A673 (cell line): ENCODE results near the gene TNFAIP8. TPM values are rescaled to one million over a fixed set of nuclear protein-coding genes. Genes with fewer than 3 reads are reported as not detected.

Source experiments
- BruUV-seq: library from RNA; stranded (reverse); fragments of 400-500 nt; replicated peaks from 2 replicates; lab custom pipeline; 2021; lab: Mats Ljungman, UMichigan
- CTCF ChIA-PET: fragments of 300-600 bp; sonication (Branson Sonifier 250); formaldehyde crosslinking; loops from one replicate; lab custom pipeline; 2022; ENCODE audit warnings: antibody characterized with exemption; lab: Charles Lee
- POLR2A ChIA-PET: fragments of 300-600 bp; sonication (Branson Sonifier 250); formaldehyde crosslinking; loops from one replicate; lab custom pipeline; 2022; ENCODE audit warnings: antibody characterized with exemption; ENCODE audit not compliant: low non-redundant PET; lab: Charles Lee
- DNase-seq: peaks from one replicate; pipeline ENCODE4 v3.0.0-alpha.2; 2015; ENCODE audit warnings: low spot score
- H3K27ac ChIP-seq: fragments of 200-600 bp; sonication (generic); 2 replicates; pipeline ENCODE4 v1.5.1; 2016; ENCODE audit warnings: mixed run types, low read depth, mild to moderate bottlenecking, mixed read lengths, antibody characterized with exemption, low read length; ENCODE audit not compliant: poor library complexity, severe bottlenecking
- H3K27me3 ChIP-seq: fragments of 200-600 bp; sonication (generic); replicated peaks from 2 replicates; pipeline ENCODE4 v1.6.1; 2017; ENCODE audit warnings: mixed run types, low read depth, mild to moderate bottlenecking, mixed read lengths, antibody characterized with exemption, low read length; ENCODE audit not compliant: insufficient read depth, poor library complexity
- H3K36me3 ChIP-seq: fragments of 200-600 bp; sonication (generic); 2 replicates; pipeline ENCODE4 v1.6.1; 2016; ENCODE audit warnings: mixed run types, mild to moderate bottlenecking, mixed read lengths, antibody characterized with exemption, low read length; ENCODE audit not compliant: insufficient read depth, poor library complexity, severe bottlenecking
- H3K4me1 ChIP-seq: fragments of 200-600 bp; sonication (generic); 2 replicates; pipeline ENCODE4 v1.6.1; 2017; ENCODE audit warnings: mixed run types, mild to moderate bottlenecking, mixed read lengths, antibody characterized with exemption, low read length; ENCODE audit not compliant: insufficient read depth, poor library complexity, severe bottlenecking
- H3K4me3 ChIP-seq: fragments of 200-600 bp; sonication (generic); 2 replicates; pipeline ENCODE4 v1.5.1; 2016; ENCODE audit warnings: low read depth, mixed run types, mild to moderate bottlenecking, mixed read lengths, low read length; ENCODE audit not compliant: poor library complexity, severe bottlenecking
- H3K9me3 ChIP-seq: fragments of 200-600 bp; sonication (generic); 2 replicates; pipeline ENCODE4 v1.6.1; 2016; ENCODE audit warnings: mixed run types, low read depth, mild to moderate bottlenecking, mixed read lengths, antibody characterized with exemption, low read length; ENCODE audit not compliant: poor library complexity, severe bottlenecking
- CTCF ChIP-seq: fragments of 300-800, 200-600 bp; sonication (generic); conservative IDR thresholded peaks from 2 replicates; pipeline ENCODE4 v1.5.1; 2017; ENCODE audit warnings: low read depth, mild to moderate bottlenecking, antibody characterized with exemption, low read length, moderate library complexity, mixed read lengths
- EZH2 ChIP-seq: fragments of 200-600 bp; sonication (generic); IDR thresholded peaks from 2 replicates; pipeline ENCODE4 v1.6.1; 2017; ENCODE audit warnings: borderline replicate concordance, low read depth, mild to moderate bottlenecking, mixed read lengths, antibody characterized with exemption, low read length; ENCODE audit not compliant: poor library complexity, severe bottlenecking
- intact Hi-C: fragments of 100-400 bp; cut with micrococcal nuclease; formaldehyde crosslinking; loops from one replicate; pipeline ENCODE4 v1.10.0; 2022; ENCODE audit not compliant: unreplicated experiment
- total RNA-seq: library from RNA; stranded (reverse); gene quantifications from 2 replicates; pipeline ENCODE4 v1.2.3, GENCODE V29; 2021

TNFAIP8 gene
- total RNA-seq, 1 experiment from 2014 or later = 6.8 TPM

- no peak for TF ChIP-seq CTCF
- no peak for TF ChIP-seq EZH2
- POLR2A ChIA-PET = no interaction called here
- H3K27ac ChIP-seq = no peak overlapping the region
- no peaks in the 10 kb centered on the region for H3K27me3 ChIP-seq
- no peak for DNase-seq
- no peaks in the 10 kb centered on the region for H3K9me3 ChIP-seq
- CTCF ChIA-PET = no interaction called here
- no peak overlapping the region for H3K4me3 ChIP-seq
- intact Hi-C loops = no loop called here
- peaks cover 24% of the 10 kb centered on the region for H3K4me1 ChIP-seq
- no TSS peak for BruUV-seq
- no peaks in the 10 kb centered on the region for H3K36me3 ChIP-seq
These were observed 2.6 kb upstream of the TNFAIP8 start for GRCh38 chr5:119353213-119353612.

- no TSS peak for BruUV-seq
- TF ChIP-seq CTCF (no peak), EZH2 (no peak)
- intact Hi-C loops = no loop called here
These were observed 2.0 kb upstream of the TNFAIP8 start for GRCh38 chr5:119353686-119354366.

GRCh38 chr5:119354537-119355243 is 1.1 kb upstream of the TNFAIP8 start:
- POLR2A ChIA-PET = no interaction called here
- no peaks in the 10 kb centered on the region for H3K36me3 ChIP-seq
- peaks cover 37% of the 10 kb centered on the region for H3K4me1 ChIP-seq
- no peak for DNase-seq
- no peak overlapping the region for H3K4me3 ChIP-seq
- BruUV-seq = no TSS peak
- no peaks in the 10 kb centered on the region for H3K9me3 ChIP-seq
- TF ChIP-seq CTCF (no peak), EZH2 (no peak)
- intact Hi-C loops = no loop called here
- CTCF ChIA-PET = no interaction called here
- no peaks in the 10 kb centered on the region for H3K27me3 ChIP-seq
- no peak overlapping the region for H3K27ac ChIP-seq

More at GRCh38 chr5:119353686-119354366, 2.0 kb upstream of the TNFAIP8 start:
- Histone ChIP-seq H3K4me3 (no peak overlapping the region), H3K4me1 (peaks cover 28% of the 10 kb centered on the region), H3K9me3 (no peaks in the 10 kb centered on the region), H3K27ac (no peak overlapping the region), H3K27me3 (no peaks in the 10 kb centered on the region), H3K36me3 (no peaks in the 10 kb centered on the region)
- no peak for DNase-seq
- ChIA-PET POLR2A (no interaction called here), CTCF (no interaction called here)
